ENCODE results near the gene ABHD14A.

Gene ABHD14A

DNA sequence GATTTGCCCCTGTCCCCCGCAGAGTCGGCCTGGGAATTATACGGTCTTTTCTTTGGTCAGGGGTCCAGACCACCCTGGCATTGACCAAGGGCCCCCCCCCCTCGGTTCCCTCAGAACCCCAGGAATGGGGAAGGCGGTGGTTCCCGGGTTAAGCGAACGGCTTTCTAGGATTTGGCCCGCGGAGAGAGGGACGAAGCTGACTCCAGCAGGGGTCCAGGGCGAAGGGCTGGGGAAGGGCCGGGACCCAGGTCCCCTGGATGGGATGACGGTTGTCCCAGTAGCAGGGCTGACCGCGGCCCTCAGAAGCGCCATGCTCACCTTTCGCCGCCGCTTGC lies 33.4 kb upstream of the ABHD14A start:
- DNase-seq (ENCODE audit: low read depth), result no peak

GRCh38 chr3:51941798-51942602 lies 32.9 kb upstream of the ABHD14A start, which contains the start of the genes PARP3 and RRP9:
TSS of gene PARP3 (plus strand) at chr3:51942363. CDS start at chr3:51943356, 993 bp downstream.
TSS of gene RRP9 (minus strand) at chr3:51941904. CDS start at chr3:51941867, 37 bp downstream.
- peak; percentile 99 for DNase-seq (ENCODE audit: low read depth)

DNA sequence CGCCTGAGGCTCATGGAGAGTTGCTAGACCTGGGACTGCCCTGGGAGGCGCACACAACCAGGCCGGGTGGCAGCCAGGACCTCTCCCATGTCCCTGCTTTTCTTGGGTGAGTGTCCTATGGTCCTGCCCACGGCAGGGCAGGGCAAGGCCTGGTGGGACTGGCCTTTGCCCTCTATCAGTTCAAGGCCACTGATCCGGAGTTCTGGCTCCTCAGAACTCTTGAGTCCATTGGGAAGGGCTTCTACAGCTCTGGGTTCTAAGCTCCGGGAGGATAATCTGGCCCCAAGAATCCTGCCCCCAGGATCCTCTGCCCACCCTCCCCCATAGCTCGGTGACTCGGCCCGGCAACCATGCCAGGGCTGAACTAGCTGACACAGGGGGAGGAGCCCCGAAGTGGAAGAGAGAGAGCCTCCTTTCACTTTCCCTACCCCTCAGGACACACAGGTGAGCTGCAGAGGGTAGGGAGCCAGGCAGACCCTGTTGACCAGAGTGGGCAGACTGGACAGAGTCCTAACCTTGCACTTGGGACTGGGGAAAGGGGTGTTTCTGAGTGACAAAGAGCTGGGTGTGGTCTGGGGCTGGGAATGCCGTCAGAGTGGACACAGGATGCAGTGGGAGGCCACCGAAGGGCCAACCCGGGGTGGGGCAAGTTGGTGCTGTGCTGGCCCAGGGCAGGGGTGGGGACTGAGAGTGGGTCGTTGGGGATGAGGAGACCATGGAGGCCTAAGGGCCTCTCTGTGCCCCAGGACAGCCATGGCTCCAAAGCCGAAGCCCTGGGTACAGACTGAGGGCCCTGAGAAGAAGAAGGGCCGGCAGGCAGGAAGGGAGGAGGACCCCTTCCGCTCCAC lies 32.0 kb upstream of the ABHD14A start:
- no peak for DNase-seq (ENCODE audit: low read depth)

DNA sequence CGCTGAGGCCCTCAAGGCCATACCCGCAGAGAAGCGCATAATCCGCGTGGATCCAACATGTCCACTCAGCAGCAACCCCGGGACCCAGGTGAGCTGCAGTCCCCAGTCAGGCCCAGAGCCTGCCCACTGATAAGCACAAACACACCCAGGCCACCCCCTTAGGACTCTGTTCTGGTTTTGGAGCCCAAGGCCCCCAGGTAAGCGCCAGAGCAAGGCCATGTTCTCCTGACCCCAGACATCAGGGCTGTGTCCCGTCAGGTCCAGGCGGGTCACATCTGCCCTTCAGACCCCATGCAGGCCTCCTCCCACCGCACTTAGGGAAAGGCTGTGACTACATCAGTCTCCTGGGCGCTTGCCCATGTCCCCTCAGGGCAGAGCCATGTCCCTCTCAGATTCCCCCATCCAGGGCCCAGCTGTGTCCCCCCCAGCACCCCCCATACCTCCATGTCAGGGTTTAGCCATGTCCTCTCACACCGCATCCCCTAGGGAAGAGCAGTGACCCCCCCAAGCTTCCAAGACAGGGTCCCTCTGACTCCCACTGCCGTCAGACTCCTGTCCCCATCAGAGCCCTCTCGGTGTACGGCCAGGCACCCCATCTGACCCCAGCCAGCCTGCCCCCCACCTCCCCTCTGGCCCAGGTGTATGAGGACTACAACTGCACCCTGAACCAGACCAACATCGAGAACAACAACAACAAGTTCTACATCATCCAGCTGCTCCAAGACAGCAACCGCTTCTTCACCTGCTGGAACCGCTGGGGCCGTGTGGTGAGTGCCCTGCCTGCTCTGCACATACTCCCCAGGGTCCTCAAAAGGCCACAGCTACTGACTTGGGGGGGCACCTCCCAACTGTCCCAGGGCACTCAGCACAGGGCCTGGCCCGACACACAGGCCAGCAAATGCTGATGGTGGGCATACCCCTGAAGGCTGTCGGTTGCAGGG lies 31.1 kb upstream of the ABHD14A start:
- no peak for DNase-seq (ENCODE audit: low read depth)

DNA sequence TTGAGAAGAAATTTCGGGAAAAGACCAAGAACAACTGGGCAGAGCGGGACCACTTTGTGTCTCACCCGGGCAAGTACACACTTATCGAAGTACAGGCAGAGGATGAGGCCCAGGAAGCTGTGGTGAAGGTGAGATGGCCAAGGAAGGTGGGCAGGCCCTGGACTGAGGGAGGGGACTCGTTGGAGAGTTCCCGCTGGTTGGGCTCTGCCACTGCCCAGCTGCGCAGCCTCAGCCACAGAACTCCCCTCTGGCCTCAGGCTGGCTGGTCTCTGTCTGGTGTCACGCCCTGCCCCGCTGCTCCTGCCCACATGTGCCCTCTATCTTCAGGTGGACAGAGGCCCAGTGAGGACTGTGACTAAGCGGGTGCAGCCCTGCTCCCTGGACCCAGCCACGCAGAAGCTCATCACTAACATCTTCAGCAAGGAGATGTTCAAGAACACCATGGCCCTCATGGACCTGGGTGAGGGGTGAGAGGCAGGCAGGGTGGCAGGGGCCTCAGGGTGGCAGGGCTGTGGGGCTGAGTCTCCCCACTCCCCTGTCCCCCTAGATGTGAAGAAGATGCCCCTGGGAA lies 30.3 kb upstream of the ABHD14A start:
- no peak for DNase-seq (ENCODE audit: low read depth)

DNA sequence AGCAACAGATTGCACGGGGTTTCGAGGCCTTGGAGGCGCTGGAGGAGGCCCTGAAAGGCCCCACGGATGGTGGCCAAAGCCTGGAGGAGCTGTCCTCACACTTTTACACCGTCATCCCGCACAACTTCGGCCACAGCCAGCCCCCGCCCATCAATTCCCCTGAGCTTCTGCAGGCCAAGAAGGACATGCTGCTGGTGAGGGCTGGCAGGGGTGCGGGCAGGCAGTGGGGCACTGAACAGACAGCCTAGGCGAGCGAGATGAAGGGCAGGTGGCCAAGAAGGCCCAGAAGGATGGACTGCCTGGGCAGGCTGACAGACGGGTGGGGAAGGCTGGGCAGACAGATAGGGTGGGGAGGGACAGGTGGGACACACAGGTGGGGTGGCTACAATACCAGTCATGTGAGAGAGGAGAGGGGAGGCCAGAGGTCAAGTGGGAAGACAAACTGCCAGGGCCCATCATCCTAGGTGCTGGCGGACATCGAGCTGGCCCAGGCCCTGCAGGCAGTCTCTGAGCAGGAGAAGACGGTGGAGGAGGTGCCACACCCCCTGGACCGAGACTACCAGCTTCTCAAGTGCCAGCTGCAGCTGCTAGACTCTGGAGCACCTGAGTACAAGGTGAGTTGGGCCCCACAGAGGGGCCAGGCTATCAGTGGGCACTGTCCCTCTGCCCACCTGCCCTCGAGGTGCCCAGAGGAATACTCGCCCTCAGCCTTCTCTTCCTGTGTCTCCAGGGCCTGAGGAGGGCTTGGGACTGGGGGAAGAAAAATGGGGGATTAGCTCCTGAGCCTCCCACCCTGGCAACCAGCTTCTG lies 29.6 kb upstream of the ABHD14A start:
- DNase-seq (ENCODE audit: low read depth), result no peak

- DNase-seq (ENCODE audit: low read depth), result no peak
Observed at GRCh38 chr3:51945926-51946705, 28.7 kb upstream of the ABHD14A start.

DNA sequence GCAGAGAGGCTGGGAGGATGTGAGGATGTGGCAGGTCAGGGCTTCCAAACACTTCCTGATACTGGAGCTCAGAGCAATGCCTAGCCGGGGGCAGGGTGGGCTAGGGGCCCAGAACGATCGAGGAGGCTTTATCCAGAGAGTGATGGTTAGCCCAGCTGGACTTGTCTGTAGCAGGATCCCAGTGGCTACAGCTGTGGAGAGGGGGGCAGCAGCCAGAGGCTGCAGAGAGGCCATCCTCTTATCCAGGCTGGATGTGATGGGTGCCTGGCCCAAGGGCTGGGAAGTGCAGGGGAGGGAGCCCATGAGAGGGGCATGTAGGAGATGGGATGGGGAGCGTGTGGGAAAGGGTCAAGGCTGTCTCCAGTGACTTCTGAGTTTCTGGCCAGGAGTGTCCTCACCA lies 28.1 kb upstream of the ABHD14A start:
- no peak for DNase-seq (ENCODE audit: low read depth)

GRCh38 chr3:51947215-51947900 lies 27.5 kb upstream of the ABHD14A start:
- no peak for DNase-seq (ENCODE audit: low read depth)

DNA sequence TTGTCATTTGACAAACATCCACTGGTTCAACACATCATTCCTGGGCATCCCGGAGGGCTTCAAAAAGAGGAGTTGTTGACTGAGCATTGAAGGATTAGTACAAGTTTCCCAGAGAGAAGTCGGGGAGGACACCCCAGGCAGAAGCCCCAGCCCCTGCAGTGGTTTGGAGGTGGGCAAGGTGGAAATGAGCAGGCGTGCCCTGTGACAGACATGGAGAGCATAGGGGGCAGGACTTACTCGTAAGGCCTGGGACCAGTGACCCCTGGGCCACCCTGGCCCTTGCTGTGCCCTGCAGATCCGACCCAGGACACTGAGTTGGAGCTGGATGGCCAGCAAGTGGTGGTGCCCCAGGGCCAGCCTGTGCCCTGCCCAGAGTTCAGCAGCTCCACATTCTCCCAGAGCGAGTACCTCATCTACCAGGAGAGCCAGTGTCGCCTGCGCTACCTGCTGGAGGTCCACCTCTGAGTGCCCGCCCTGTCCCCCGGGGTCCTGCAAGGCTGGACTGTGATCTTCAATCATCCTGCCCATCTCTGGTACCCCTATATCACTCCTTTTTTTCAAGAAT lies 26.8 kb upstream of the ABHD14A start:
- DNase-seq (ENCODE audit: low read depth), result no peak

- no peak for DNase-seq (ENCODE audit: low read depth)
Observed at GRCh38 chr3:51949121-51949520, 25.7 kb upstream of the ABHD14A start.

- no peak for DNase-seq (ENCODE audit: low read depth)
Observed at GRCh38 chr3:51950899-51951298, 24.0 kb upstream of the ABHD14A start.

DNA sequence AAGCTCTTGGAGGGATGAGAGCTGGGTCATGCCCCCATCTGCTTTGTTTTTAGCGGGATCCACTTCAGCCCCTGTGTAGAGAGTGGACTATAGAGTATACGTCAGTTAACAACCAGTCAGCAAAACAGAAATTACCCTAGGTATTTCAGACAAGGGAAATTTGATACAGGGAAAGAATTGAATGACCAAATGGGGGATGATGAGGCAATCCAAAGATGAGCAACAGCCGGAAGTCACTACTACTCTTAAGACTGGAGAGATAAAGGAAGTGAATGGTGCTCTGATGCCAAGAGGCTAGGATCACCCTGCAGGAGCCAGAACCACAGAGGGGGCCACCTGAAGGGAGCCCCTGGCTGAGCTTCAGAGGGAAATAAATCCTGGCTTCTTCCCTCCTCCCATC lies 21.4 kb upstream of the ABHD14A start:
- no peak for DNase-seq (ENCODE audit: low read depth)

GRCh38 chr3:51954105-51954504 lies 20.8 kb upstream of the ABHD14A start:
- no peak for DNase-seq (ENCODE audit: low read depth)

- no peak for DNase-seq (ENCODE audit: low read depth)
Observed at GRCh38 chr3:51954713-51955112, 20.2 kb upstream of the ABHD14A start.

DNA sequence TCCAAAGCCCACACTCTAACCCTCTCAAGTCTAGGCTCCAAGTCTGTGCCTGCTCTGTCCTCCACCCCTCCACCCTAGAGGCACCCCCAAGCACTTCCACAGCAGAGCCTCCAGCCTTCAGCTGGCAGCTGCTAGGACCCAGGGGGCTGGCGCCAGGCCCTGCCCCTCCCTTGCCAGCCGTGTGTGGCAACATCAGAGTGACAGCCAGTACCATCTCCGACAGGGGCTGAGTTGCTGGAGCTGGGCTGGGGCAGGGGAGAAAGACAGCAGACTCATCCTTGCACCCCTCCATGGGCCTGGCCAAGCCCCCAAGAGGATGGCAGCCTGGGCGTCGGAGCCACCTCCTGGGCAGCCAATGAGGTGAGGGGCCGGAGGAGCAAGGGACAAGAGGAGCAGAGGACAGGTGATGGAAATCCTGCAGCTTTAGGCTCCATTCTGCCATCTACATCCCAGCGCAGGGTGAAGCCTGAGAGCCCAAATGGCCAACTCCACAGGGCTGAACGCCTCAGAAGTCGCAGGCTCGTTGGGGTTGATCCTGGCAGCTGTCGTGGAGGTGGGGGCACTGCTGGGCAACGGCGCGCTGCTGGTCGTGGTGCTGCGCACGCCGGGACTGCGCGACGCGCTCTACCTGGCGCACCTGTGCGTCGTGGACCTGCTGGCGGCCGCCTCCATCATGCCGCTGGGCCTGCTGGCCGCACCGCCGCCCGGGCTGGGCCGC lies 19.5 kb upstream of the ABHD14A start, which contains the start of gene GPR62:
Gene GPR62, plus strand, starts transcription at position 207 of the 718 bp plus-strand sequence. Its CDS starts 272 bp downstream, at position 479.
- no peak for DNase-seq (ENCODE audit: low read depth)

- no peak for DNase-seq (ENCODE audit: low read depth)
Observed at GRCh38 chr3:51955893-51956770, 18.7 kb upstream of the ABHD14A start.

Measured in non-pigmented ciliary epithelial cell (primary cell).